ENCODE results near the gene CDH2.

The CDH2 gene

GRCh38 chr18:28086670-28087552, 90.0 kb downstream of the CDH2 start:
- DNase-seq (ENCODE audit: low read depth), result no peak

- DNase-seq (ENCODE audit: low read depth), result no peak
Observed at GRCh38 chr18:28081516-28081915, 95.4 kb downstream of the CDH2 start.

GRCh38 chr18:28080876-28081300, 96.0 kb downstream of the CDH2 start:
- no peak for DNase-seq (ENCODE audit: low read depth)

GRCh38 chr18:28079883-28080282, 97.0 kb downstream of the CDH2 start:
- no peak for DNase-seq (ENCODE audit: low read depth)

- DNase-seq (ENCODE audit: low read depth), result no peak
Observed at GRCh38 chr18:28078849-28079248, 98.1 kb downstream of the CDH2 start.

- no peak for DNase-seq (ENCODE audit: low read depth)
Observed at GRCh38 chr18:28078298-28078697, 98.6 kb downstream of the CDH2 start.

GRCh38 chr18:28075501-28075900, 101.4 kb downstream of the CDH2 start:
- no peak for DNase-seq (ENCODE audit: low read depth)

- no peak for DNase-seq (ENCODE audit: low read depth)
Observed at GRCh38 chr18:28074076-28074475, 102.9 kb downstream of the CDH2 start.

- DNase-seq (ENCODE audit: low read depth), result no peak
Observed at GRCh38 chr18:28073658-28074057, 103.3 kb downstream of the CDH2 start.

- no peak for DNase-seq (ENCODE audit: low read depth)
Observed at GRCh38 chr18:28071199-28071598, 105.7 kb downstream of the CDH2 start.

GRCh38 chr18:28068207-28068606, 108.7 kb downstream of the CDH2 start:
- no peak for DNase-seq (ENCODE audit: low read depth)

GRCh38 chr18:28067346-28067745, 109.6 kb downstream of the CDH2 start:
- DNase-seq (ENCODE audit: low read depth), result no peak

GRCh38 chr18:28065793-28066186, 111.1 kb downstream of the CDH2 start:
- no peak for DNase-seq (ENCODE audit: low read depth)

- DNase-seq (ENCODE audit: low read depth), result no peak
Observed at GRCh38 chr18:28065031-28065792, 111.7 kb downstream of the CDH2 start.

GRCh38 chr18:28063926-28064325, 113.0 kb downstream of the CDH2 start:
- no peak for DNase-seq (ENCODE audit: low read depth)

- DNase-seq (ENCODE audit: low read depth), result no peak
Observed at GRCh38 chr18:28063271-28063761, 113.6 kb downstream of the CDH2 start.

- DNase-seq (ENCODE audit: low read depth), result no peak
Observed at GRCh38 chr18:28062443-28062842, 114.5 kb downstream of the CDH2 start.

GRCh38 chr18:28059861-28060260, 117.1 kb downstream of the CDH2 start:
- no peak for DNase-seq (ENCODE audit: low read depth)

GRCh38 chr18:28050545-28050944, 126.4 kb downstream of the CDH2 start:
- no peak for DNase-seq (ENCODE audit: low read depth)

GRCh38 chr18:28048612-28049011, 128.3 kb downstream of the CDH2 start:
- DNase-seq (ENCODE audit: low read depth), result no peak

- DNase-seq (ENCODE audit: low read depth), result no peak
Observed at GRCh38 chr18:28045880-28046279, 131.1 kb downstream of the CDH2 start.

- no peak for DNase-seq (ENCODE audit: low read depth)
Observed at GRCh38 chr18:28045176-28045810, 131.6 kb downstream of the CDH2 start.

- no peak for DNase-seq (ENCODE audit: low read depth)
Observed at GRCh38 chr18:28044036-28044435, 132.9 kb downstream of the CDH2 start.
